HL-60/S4 treated with phorbol 12-myristate 13-acetate at 8.2 ng/mL for 4 days and 3 days (cell line): ENCODE measurements around the gene SH3RF3.

Source experiments
- in situ Hi-C: fragments of 300-500 bp; cut with MboI; formaldehyde crosslinking; loops from 2 replicates; pipeline ENCODE4 v1.15.0; 2022; ENCODE audit warnings: low sequenced_read_pairs

SH3RF3 gene

GRCh38 chr2:109135359-109136197 is 6.6 kb downstream of the SH3RF3 start:
- in situ Hi-C loops = loop anchor here (25.0 kb wide), 1 partner anchor 377 kb away; no protein-coding TSS in a partner anchor

- in situ Hi-C loops = loop anchor here (25.0 kb wide), 1 partner anchor 376 kb away; no protein-coding TSS in a partner anchor
Observed at GRCh38 chr2:109136542-109136941, 7.5 kb downstream of the SH3RF3 start.

- in situ Hi-C loops = loop anchor here (25.0 kb wide), 1 partner anchor 375 kb away; no protein-coding TSS in a partner anchor
Observed at GRCh38 chr2:109137616-109138015, 8.6 kb downstream of the SH3RF3 start.

- in situ Hi-C loops = loop anchor here (25.0 kb wide), 1 partner anchor 374 kb away; no protein-coding TSS in a partner anchor
Observed at GRCh38 chr2:109138449-109138848, 9.4 kb downstream of the SH3RF3 start.

GRCh38 chr2:109139002-109139401 is 10.0 kb downstream of the SH3RF3 start:
- in situ Hi-C loops = loop anchor here (25.0 kb wide), 1 partner anchor 373 kb away; no protein-coding TSS in a partner anchor

GRCh38 chr2:109139865-109140396 is 10.9 kb downstream of the SH3RF3 start:
- in situ Hi-C loops = loop anchor here (25.0 kb wide), 1 partner anchor 372 kb away; no protein-coding TSS in a partner anchor

GRCh38 chr2:109141006-109141600 is 12.1 kb downstream of the SH3RF3 start:
- in situ Hi-C loops = loop anchor here (25.0 kb wide), 1 partner anchor 371 kb away; no protein-coding TSS in a partner anchor

GRCh38 chr2:109141727-109142283 is 12.8 kb downstream of the SH3RF3 start:
- in situ Hi-C loops = loop anchor here (25.0 kb wide), 1 partner anchor 370 kb away; no protein-coding TSS in a partner anchor

GRCh38 chr2:109142416-109143210 is 13.6 kb downstream of the SH3RF3 start:
- in situ Hi-C loops = loop anchor here (25.0 kb wide), 1 partner anchor 370 kb away; no protein-coding TSS in a partner anchor

- in situ Hi-C loops = loop anchor here (25.0 kb wide), 1 partner anchor 369 kb away; no protein-coding TSS in a partner anchor
Observed at GRCh38 chr2:109143214-109144187, 14.5 kb downstream of the SH3RF3 start.

- in situ Hi-C loops = loop anchor here (25.0 kb wide), 1 partner anchor 368 kb away; no protein-coding TSS in a partner anchor
Observed at GRCh38 chr2:109144271-109144670, 15.3 kb downstream of the SH3RF3 start.

GRCh38 chr2:109144721-109145120 is 15.7 kb downstream of the SH3RF3 start:
- in situ Hi-C loops = loop anchor here (25.0 kb wide), 1 partner anchor 368 kb away; no protein-coding TSS in a partner anchor

- in situ Hi-C loops = loop anchor here (25.0 kb wide), 1 partner anchor 367 kb away; no protein-coding TSS in a partner anchor
Observed at GRCh38 chr2:109145286-109145685, 16.3 kb downstream of the SH3RF3 start.

- in situ Hi-C loops = loop anchor here (25.0 kb wide), 1 partner anchor 365 kb away; no protein-coding TSS in a partner anchor
Observed at GRCh38 chr2:109147405-109147804, 18.4 kb downstream of the SH3RF3 start.

- in situ Hi-C loops = loop anchor here (25.0 kb wide), 1 partner anchor 364 kb away; no protein-coding TSS in a partner anchor
Observed at GRCh38 chr2:109148117-109148746, 19.2 kb downstream of the SH3RF3 start.

- in situ Hi-C loops = loop anchor here (25.0 kb wide), 1 partner anchor 363 kb away; no protein-coding TSS in a partner anchor
Observed at GRCh38 chr2:109148991-109149645, 20.1 kb downstream of the SH3RF3 start.

GRCh38 chr2:109150559-109150958 is 21.6 kb downstream of the SH3RF3 start:
- in situ Hi-C loops = no loop called here
